ENCODE measurements around the gene SOD3.

Gene SOD3

GRCh38 chr4:24792552-24792951 is 2.8 kb upstream of the SOD3 start:
- no peaks in the 10 kb centered on the region for H3K4me1 Mint-ChIP-seq
- no peak overlapping the region for H3K27ac Mint-ChIP-seq
- no peak overlapping the region for H3K4me3 Mint-ChIP-seq
- H3K27me3 Mint-ChIP-seq: peaks cover 6% of the 10 kb centered on the region
- peaks cover 5% of the 10 kb centered on the region for H3K9me3 Mint-ChIP-seq
- no peaks in the 10 kb centered on the region for H3K36me3 Mint-ChIP-seq

GRCh38 chr4:24793219-24794005 is 2.0 kb upstream of the SOD3 start:
- H3K27ac Mint-ChIP-seq: no peak overlapping the region
- no peaks in the 10 kb centered on the region for H3K4me1 Mint-ChIP-seq
- H3K27me3 Mint-ChIP-seq: peaks cover 10% of the 10 kb centered on the region
- H3K9me3 Mint-ChIP-seq: peaks cover 3% of the 10 kb centered on the region
- no peak overlapping the region for H3K4me3 Mint-ChIP-seq
- no peaks in the 10 kb centered on the region for H3K36me3 Mint-ChIP-seq

- no peaks in the 10 kb centered on the region for H3K36me3 Mint-ChIP-seq
These were observed 1.3 kb upstream of the SOD3 start for GRCh38 chr4:24794051-24794450.

GRCh38 chr4:24794480-24794879 is 893 bp upstream of the SOD3 start:
- H3K27ac Mint-ChIP-seq: no peak overlapping the region
- peaks cover 14% of the 10 kb centered on the region for H3K27me3 Mint-ChIP-seq
- no peaks in the 10 kb centered on the region for H3K4me1 Mint-ChIP-seq
- no peaks in the 10 kb centered on the region for H3K36me3 Mint-ChIP-seq
- no peak overlapping the region for H3K4me3 Mint-ChIP-seq
- H3K9me3 Mint-ChIP-seq: no peaks in the 10 kb centered on the region

More at GRCh38 chr4:24794051-24794450, 1.3 kb upstream of the SOD3 start:
- Mint-ChIP-seq H3K9me3 (no peaks in the 10 kb centered on the region), H3K4me1 (no peaks in the 10 kb centered on the region), H3K27me3 (peaks cover 14% of the 10 kb centered on the region), H3K4me3 (no peak overlapping the region), H3K27ac (no peak overlapping the region)

- Mint-ChIP-seq H3K27ac (no peak overlapping the region), H3K27me3 (peaks cover 16% of the 10 kb centered on the region), H3K4me3 (no peak overlapping the region), H3K36me3 (no peaks in the 10 kb centered on the region), H3K4me1 (no peaks in the 10 kb centered on the region), H3K9me3 (no peaks in the 10 kb centered on the region)
These were observed 451 bp downstream of the SOD3 start for GRCh38 chr4:24795666-24796381.

GRCh38 chr4:24796620-24797019 is 1.2 kb downstream of the SOD3 start:
- no peaks in the 10 kb centered on the region for H3K9me3 Mint-ChIP-seq
- no peaks in the 10 kb centered on the region for H3K4me1 Mint-ChIP-seq
- no peaks in the 10 kb centered on the region for H3K36me3 Mint-ChIP-seq
- H3K27me3 Mint-ChIP-seq: peaks cover 19% of the 10 kb centered on the region
- H3K4me3 Mint-ChIP-seq: no peak overlapping the region
- H3K27ac Mint-ChIP-seq: no peak overlapping the region

GRCh38 chr4:24798036-24798610 is 2.8 kb downstream of the SOD3 start:
- no peaks in the 10 kb centered on the region for H3K36me3 Mint-ChIP-seq
- H3K27me3 Mint-ChIP-seq: peaks cover 26% of the 10 kb centered on the region
- no peak overlapping the region for H3K27ac Mint-ChIP-seq
- H3K9me3 Mint-ChIP-seq: no peaks in the 10 kb centered on the region
- no peaks in the 10 kb centered on the region for H3K4me1 Mint-ChIP-seq
- H3K4me3 Mint-ChIP-seq: no peak overlapping the region

GRCh38 chr4:24799196-24799543 is 3.8 kb downstream of the SOD3 start:
- no peaks in the 10 kb centered on the region for H3K4me1 Mint-ChIP-seq
- H3K27me3 Mint-ChIP-seq: peaks cover 30% of the 10 kb centered on the region

GRCh38 chr4:24799544-24800324 is 4.4 kb downstream of the SOD3 start:
- H3K9me3 Mint-ChIP-seq: no peaks in the 10 kb centered on the region
- no peak overlapping the region for H3K4me3 Mint-ChIP-seq
- H3K4me1 Mint-ChIP-seq: no peaks in the 10 kb centered on the region
- no peak overlapping the region for H3K27ac Mint-ChIP-seq
- peaks cover 30% of the 10 kb centered on the region for H3K27me3 Mint-ChIP-seq
- H3K36me3 Mint-ChIP-seq: no peaks in the 10 kb centered on the region

More at GRCh38 chr4:24799196-24799543, 3.8 kb downstream of the SOD3 start:
- H3K36me3 Mint-ChIP-seq: no peaks in the 10 kb centered on the region
- H3K9me3 Mint-ChIP-seq: no peaks in the 10 kb centered on the region
- H3K4me3 Mint-ChIP-seq: no peak overlapping the region
- no peak overlapping the region for H3K27ac Mint-ChIP-seq

GRCh38 chr4:24800325-24800895 is 5.0 kb downstream of the SOD3 start:
- H3K36me3 Mint-ChIP-seq: no peaks in the 10 kb centered on the region
- peaks cover 30% of the 10 kb centered on the region for H3K27me3 Mint-ChIP-seq
- H3K27ac Mint-ChIP-seq: no peak overlapping the region
- no peak overlapping the region for H3K4me3 Mint-ChIP-seq
- no peaks in the 10 kb centered on the region for H3K4me1 Mint-ChIP-seq
- no peaks in the 10 kb centered on the region for H3K9me3 Mint-ChIP-seq

GRCh38 chr4:24801136-24801855 is 5.9 kb downstream of the SOD3 start:
- H3K27ac Mint-ChIP-seq: no peak overlapping the region
- H3K36me3 Mint-ChIP-seq: no peaks in the 10 kb centered on the region
- H3K9me3 Mint-ChIP-seq: no peaks in the 10 kb centered on the region
- H3K4me1 Mint-ChIP-seq: no peaks in the 10 kb centered on the region
- H3K27me3 Mint-ChIP-seq: peaks cover 30% of the 10 kb centered on the region
- no peak overlapping the region for H3K4me3 Mint-ChIP-seq

GRCh38 chr4:24802648-24803047 is 7.3 kb downstream of the SOD3 start:
- Mint-ChIP-seq H3K4me3 (no peak overlapping the region), H3K4me1 (no peaks in the 10 kb centered on the region), H3K27me3 (peaks cover 30% of the 10 kb centered on the region), H3K36me3 (no peaks in the 10 kb centered on the region), H3K9me3 (no peaks in the 10 kb centered on the region), H3K27ac (no peak overlapping the region)

GRCh38 chr4:24805067-24805466 is 9.7 kb downstream of the SOD3 start:
- Mint-ChIP-seq H3K4me1 (no peaks in the 10 kb centered on the region), H3K36me3 (no peaks in the 10 kb centered on the region), H3K4me3 (no peak overlapping the region), H3K27ac (no peak overlapping the region), H3K9me3 (no peaks in the 10 kb centered on the region), H3K27me3 (peaks cover 20% of the 10 kb centered on the region)

GRCh38 chr4:24805566-24805965 is 10.2 kb downstream of the SOD3 start:
- H3K27me3 Mint-ChIP-seq: peaks cover 17% of the 10 kb centered on the region
- no peaks in the 10 kb centered on the region for H3K4me1 Mint-ChIP-seq
- no peaks in the 10 kb centered on the region for H3K36me3 Mint-ChIP-seq
- H3K9me3 Mint-ChIP-seq: no peaks in the 10 kb centered on the region
- H3K27ac Mint-ChIP-seq: no peak overlapping the region
- H3K4me3 Mint-ChIP-seq: no peak overlapping the region

Data from activated naive CD4-positive, alpha-beta T cell treated with anti-CD3 and anti-CD28 coated beads, Interleukin-2, amount 50 U/mL, for 24 hours (primary cell).